K562 (cell line): ENCODE measurements around the gene URM1. TPM values are rescaled to one million over a fixed set of nuclear protein-coding genes. Genes with fewer than 3 reads are reported as not detected.

Source experiments
- BRD9 ChIP-seq: fragments of 450-650 bp; IDR thresholded peaks from 2 replicates; pipeline ENCODE4 v1.6.1; 2018; ENCODE audit warnings: low read depth; ENCODE audit not compliant: partially characterized antibody
- CBFB ChIP-seq: sonication (generic); formaldehyde crosslinking; IDR thresholded peaks from 2 replicates; pipeline ENCODE4 v1.4.0; 2020; ENCODE audit warnings: mild to moderate bottlenecking, missing genetic modification reagents
- COPS2 ChIP-seq: fragments of 450-650 bp; conservative IDR thresholded peaks from 2 replicates; pipeline ENCODE4 v1.6.1; 2016; ENCODE audit warnings: mild to moderate bottlenecking, moderate library complexity
- FIP1L1 ChIP-seq: fragments of 200-400 bp; formaldehyde crosslinking; IDR thresholded peaks from 2 replicates; pipeline ENCODE4 v1.6.1; 2018; ENCODE audit warnings: mild to moderate bottlenecking, low read depth, low read length; ENCODE audit not compliant: poor library complexity, severe bottlenecking
- GATAD2B ChIP-seq: fragments of 450-650 bp; IDR thresholded peaks from 2 replicates; pipeline ENCODE4 v1.6.1; 2017; ENCODE audit warnings: mild to moderate bottlenecking, borderline replicate concordance
- HOXB6 ChIP-seq: fragments of 250-450 bp; sonication (Bioruptor Pico); IDR thresholded peaks from 2 replicates; pipeline ENCODE4 v1.5.1; 2022; ENCODE audit warnings: mild to moderate bottlenecking, borderline replicate concordance
- KAT8 ChIP-seq: fragments of 450-650 bp; IDR thresholded peaks from 2 replicates; pipeline ENCODE4 v1.6.1; 2016; ENCODE audit warnings: low read depth, mild to moderate bottlenecking
- MGA ChIP-seq: fragments of 450-650 bp; IDR thresholded peaks from 2 replicates; pipeline ENCODE4 v1.6.1; 2016; ENCODE audit warnings: mild to moderate bottlenecking, moderate library complexity
- NEUROD1 ChIP-seq: fragments of 150-350 bp; IDR thresholded peaks from 2 replicates; pipeline ENCODE4 v1.6.1; 2014; ENCODE audit warnings: borderline replicate concordance, low read length, low read depth; ENCODE audit not compliant: partially characterized antibody
- PHF8 ChIP-seq: fragments of 200-600 bp; sonication (generic); IDR thresholded peaks from 2 replicates; pipeline ENCODE4 v1.6.1; 2012; ENCODE audit warnings: mixed run types, mild to moderate bottlenecking, inconsistent platforms, low read length, moderate library complexity, borderline replicate concordance
- PRPF4 ChIP-seq: fragments of 200-400 bp; formaldehyde crosslinking; IDR thresholded peaks from one replicate; pipeline ENCODE4 v1.6.1; 2017; ENCODE audit warnings: low read length, low read depth, mild to moderate bottlenecking; ENCODE audit not compliant: insufficient read depth, poor library complexity, severe bottlenecking
- TGIF2 ChIP-seq: sonication (generic); formaldehyde crosslinking; IDR thresholded peaks from 2 replicates; pipeline ENCODE4 v1.8.1; 2022; ENCODE audit warnings: mild to moderate bottlenecking, missing genetic modification reagents, moderate library complexity
- ZBTB17 ChIP-seq: fragments of 450-650 bp; formaldehyde crosslinking; IDR thresholded peaks from 2 replicates; pipeline ENCODE4 v1.4.0; 2020; ENCODE audit warnings: mild to moderate bottlenecking
- ZNF175 ChIP-seq: fragments of 200-800 bp; sonication (Bioruptor generic); IDR thresholded peaks from 2 replicates; pipeline ENCODE4 v1.6.1; 2016; ENCODE audit warnings: low read depth, mild to moderate bottlenecking, missing genetic modification characterization, missing compliant biosample characterization
- ZNF3 ChIP-seq: fragments of 250-450 bp; sonication (Bioruptor Pico); IDR thresholded peaks from 2 replicates; pipeline ENCODE4 v1.5.0; 2021; ENCODE audit warnings: mild to moderate bottlenecking, moderate library complexity
- ZNF507 ChIP-seq: conservative IDR thresholded peaks from 2 replicates; pipeline ENCODE4 v1.6.1; 2017; ENCODE audit warnings: missing genetic modification characterization, missing compliant biosample characterization
- ZNF75A ChIP-seq: fragments of 450-650 bp; formaldehyde crosslinking; IDR thresholded peaks from 2 replicates; pipeline ENCODE4 v1.4.0; 2020; ENCODE audit warnings: mild to moderate bottlenecking
- ZNF780A ChIP-seq: fragments of 250-450 bp; sonication (Bioruptor Pico); IDR thresholded peaks from 2 replicates; pipeline ENCODE4 v1.5.0; 2021; ENCODE audit warnings: mild to moderate bottlenecking
- polyA plus RNA-seq, 8 experiments: library from polyadenylated mRNA; depleted of rRNA in 4 of 8; stranded (reverse) in 5 of 8; unstranded in 3 of 8; fragments of >200 nt; fragmentation: Nextera tagmentation in 2 of 8; fragmentation: Illumina TruSeq in 1 of 8; extraction: Ambion mirVana in 2 of 8; extraction: Trizol in 1 of 8; gene quantifications; 2 replicates each; pipeline versions ENCODE4 v1.2.1 to v1.2.3, GENCODE V29; 2011 to 2014; ENCODE audit warnings: inconsistent platforms in 1 of 8, missing spikeins in 1 of 8
- total RNA-seq, 7 experiments: library from RNA; depleted of rRNA in 6 of 7; stranded (reverse); fragments of >200 nt in 6 of 7; fragmentation: Illumina TruSeq in 2 of 7; extraction: Trizol in 2 of 7; gene quantifications; 2 replicates each; pipeline versions ENCODE4 v1.2.1 to v1.2.3, GENCODE V29; 2011 to 2021; ENCODE audit warnings: low replicate concordance in 1 of 7

Gene URM1
- total and polyA plus RNA-seq, 9 of the 15 experiments (the other 6 are each of a cell fraction or from before 2014, with no cell fraction given), result 10.1 to 88.9 (median 53.3) TPM

- TF ChIP-seq MGA (no peak), PHF8 (peak; percentile 94), CBFB (CRISPR knock-in tag) (no peak), ZBTB17 (CRISPR knock-in tag) (no peak), TGIF2 (no peak), ZNF3 (CRISPR knock-in tag) (no peak), FIP1L1 (no peak), BRD9 (no peak), ZNF507 (no peak), NEUROD1 (no peak), ZNF780A (CRISPR knock-in tag) (no peak), ZNF175 (CRISPR knock-in tag) (no peak), KAT8 (0 out of 2 replicates have a peak, but pooled peaks have one; percentile 56), ZNF75A (no peak), COPS2 (no peak), HOXB6 (CRISPR knock-in tag) (no peak), PRPF4 (no peak), GATAD2B (no peak)
These were observed at the start of gene URM1 (continued) for GRCh38 chr9:128370752-128371629.
